ENCODE data around the gene ARF6. TPM values are rescaled to one million over a fixed set of nuclear protein-coding genes. Genes with fewer than 3 reads are reported as not detected.

Gene ARF6
- total and polyA plus RNA-seq, 9 of the 15 experiments (the other 6 are each of a cell fraction or from before 2014, with no cell fraction given): 15.3 to 35.2 (median 24.9) TPM

GRCh38 chr14:49879646-49880204 is 13.2 kb upstream of the ARF6 start (continued):
- TF ChIP-seq DMBX1 (CRISPR knock-in tag; IDR thresholded peaks at IDR 0.05; ENCODE audit: borderline replicate concordance) (no peak), PML (IDR thresholded peaks at IDR 0.05; ENCODE audit: low read length) (no peak), POLR2G (IDR thresholded peaks at IDR 0.05; ENCODE audit: low read depth, low read length) (no peak), ZKSCAN8 (CRISPR knock-in tag; IDR thresholded peaks at IDR 0.05) (no peak), CTBP1 (IDR thresholded peaks at IDR 0.05; ENCODE audit: borderline replicate concordance) (peak; percentile 64), ZNF699 (CRISPR knock-in tag; IDR thresholded peaks at IDR 0.05; ENCODE audit: insufficient replicate concordance) (no peak), ATF2 (CRISPR knock-in tag; IDR thresholded peaks at IDR 0.05) (no peak), POLR2H (tag; IDR thresholded peaks at IDR 0.05; ENCODE audit: low read depth) (no peak), ZEB2 (IDR thresholded peaks at IDR 0.05) (0 out of 2 replicates have a peak, but pooled peaks have one; percentile 48), ZNF224 (CRISPR knock-in tag; IDR thresholded peaks at IDR 0.05) (no peak), ZFX (CRISPR knock-in tag; IDR thresholded peaks at IDR 0.05) (peak; percentile 75), BRF1 (IDR thresholded peaks at IDR 0.05; ENCODE audit: borderline replicate concordance, extremely low read depth, insufficient read length) (no peak), JUND (IDR thresholded peaks at IDR 0.05; ENCODE audit: borderline replicate concordance, low read depth, low read length) (peak; percentile 83), JUND (tag; IDR thresholded peaks at IDR 0.05; ENCODE audit: borderline replicate concordance, low read depth, low read length) (peak; percentile 73; the same call in 1 of the 3 replicates), KLF1 (tag; IDR thresholded peaks at IDR 0.05) (no peak), FOXK2 (conservative IDR thresholded peaks at IDR 0.05 in 1 of 2, IDR thresholded peaks at IDR 0.05 in 1 of 2; ENCODE audit: low read depth in 2 of 2) (peak; percentile 91), SIRT6 (IDR thresholded peaks at IDR 0.05; ENCODE audit: low read depth, low read length) (no peak), HNRNPUL1 (IDR thresholded peaks at IDR 0.05; ENCODE audit: low read length) (no peak), CBFA2T2 (conservative IDR thresholded peaks at IDR 0.05) (0 out of 2 replicates have a peak, but pooled peaks have one; percentile 30), THRA (IDR thresholded peaks at IDR 0.05) (no peak), SPI1 (IDR thresholded peaks at IDR 0.05; ENCODE audit: borderline replicate concordance, low read depth, low read length) (peak; percentile 78), ZNF184 (CRISPR knock-in tag; IDR thresholded peaks at IDR 0.05) (no peak), ZBTB12 (CRISPR knock-in tag; IDR thresholded peaks at IDR 0.05) (no peak), FOXA3 (CRISPR knock-in tag; conservative IDR thresholded peaks at IDR 0.05 in 1 of 2, IDR thresholded peaks at IDR 0.05 in 1 of 2) (peak; percentile 18 to 75; a peak in 1 of 4 replicates), ATF3 (IDR thresholded peaks at IDR 0.05) (peak; percentile 74), ATF3 (CRISPR knock-in tag; conservative IDR thresholded peaks at IDR 0.05) (no peak)

All from K562 (cell line).